Skin epidermis (tissue), 12 donors: ENCODE results near the gene USP48.

ENCODE experiments used
- H3K27ac ChIP-seq, 21 experiments: fragments of 200-600 bp; sonication (generic) in 11 of 21; one replicate each; pipeline ENCODE4 v1.5.0; 2020; ENCODE audit warnings: mild to moderate bottlenecking in 3 of 21, inconsistent platforms in 2 of 21, moderate library complexity in 2 of 21
- H3K4me3 ChIP-seq, 7 experiments: fragments of 200-600 bp; sonication (generic) in 2 of 7; one replicate each; pipeline ENCODE4 v1.5.0; 2020; ENCODE audit warnings: inconsistent platforms in 2 of 7, mild to moderate bottlenecking in 2 of 7, moderate library complexity in 1 of 7

Gene USP48

DNA sequence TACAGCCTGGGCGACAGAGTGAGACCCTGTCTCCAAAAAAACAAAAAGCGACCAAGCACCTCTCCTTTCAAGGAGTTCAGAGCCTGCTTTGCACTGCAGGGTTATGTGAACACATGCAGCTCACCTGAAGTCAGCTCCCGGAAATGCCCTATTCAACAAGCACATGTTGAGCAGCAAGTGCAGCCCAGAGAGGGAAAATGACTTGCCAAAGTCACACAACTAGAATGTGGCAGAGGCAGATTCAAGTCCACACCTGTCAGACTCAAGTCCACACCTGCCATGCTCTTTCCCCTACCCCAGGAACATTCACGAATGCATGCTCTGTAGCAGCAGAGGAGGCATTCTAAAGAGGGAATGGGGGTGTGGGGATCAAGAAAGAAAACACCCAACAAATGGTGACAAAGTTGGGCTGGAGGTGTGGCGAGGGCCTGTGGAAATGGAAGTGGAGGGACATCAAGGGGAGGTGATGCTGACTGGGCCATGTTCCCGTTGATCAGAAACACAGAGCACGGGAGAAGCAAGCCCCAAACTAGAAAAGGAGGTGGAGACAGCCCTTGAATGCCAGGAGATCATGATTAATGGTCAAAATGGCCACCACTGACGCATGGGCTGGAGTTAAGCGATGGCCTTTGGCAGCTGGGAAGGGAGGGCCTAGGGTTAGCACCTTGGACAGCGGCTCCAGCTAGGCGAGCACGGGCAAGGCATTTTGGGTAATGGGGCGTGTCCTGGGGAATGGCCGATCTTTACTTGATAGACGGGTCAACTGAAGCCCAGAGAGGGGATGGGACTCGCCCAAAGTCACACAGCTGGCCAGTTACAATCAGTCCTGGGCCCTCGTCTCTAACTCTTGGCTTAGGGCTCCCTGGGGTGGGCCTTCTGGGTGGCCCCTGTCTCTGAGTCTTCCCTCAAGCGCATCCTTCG is 135.3 kb downstream of the USP48 start:
- Histone ChIP-seq H3K4me3 (no peak overlapping the region), H3K27ac (no peak overlapping the region)

DNA sequence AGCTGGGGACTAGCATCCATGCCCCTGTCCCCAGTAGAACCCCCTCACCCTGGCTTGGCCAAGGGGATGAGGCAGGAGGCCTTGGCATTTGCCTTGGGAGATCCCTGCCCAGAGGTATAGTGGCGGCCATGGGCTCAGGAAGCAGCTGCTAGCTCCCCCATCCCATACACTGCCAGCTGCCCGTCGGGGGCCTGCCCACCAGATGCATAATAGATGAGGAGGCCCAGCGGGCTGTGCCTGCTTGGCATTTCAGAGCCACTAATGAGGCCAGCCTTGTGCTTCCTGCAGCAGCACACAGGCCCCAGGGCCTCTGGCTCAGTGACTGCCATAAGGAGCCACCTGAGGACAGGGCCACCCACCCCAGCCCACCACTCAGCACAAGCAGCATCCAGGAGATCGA is 137.4 kb downstream of the USP48 start:
- H3K27ac ChIP-seq, result no peak overlapping the region
- H3K4me3 ChIP-seq, result no peak overlapping the region

DNA sequence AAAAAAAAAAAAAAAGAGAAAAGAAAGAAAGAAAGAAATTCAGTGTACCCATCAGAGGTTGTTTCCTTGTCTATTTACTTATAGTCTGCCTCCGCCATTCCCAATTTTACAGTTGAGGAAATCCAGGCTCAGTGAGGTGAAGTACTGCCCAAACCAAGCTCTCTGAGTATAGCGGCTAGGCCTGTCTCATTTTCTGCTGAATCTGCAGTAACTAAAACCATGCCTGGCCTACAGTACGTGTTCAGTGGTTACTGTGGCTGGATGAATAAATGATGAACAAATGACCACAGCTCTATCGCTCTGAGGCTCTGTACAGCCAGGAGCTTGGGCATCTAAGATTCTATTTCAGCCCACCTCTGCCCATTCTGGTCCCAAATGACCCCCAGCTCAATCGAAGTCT is 138.0 kb downstream of the USP48 start:
- no peak overlapping the region for H3K27ac ChIP-seq
- no peak overlapping the region for H3K4me3 ChIP-seq

DNA sequence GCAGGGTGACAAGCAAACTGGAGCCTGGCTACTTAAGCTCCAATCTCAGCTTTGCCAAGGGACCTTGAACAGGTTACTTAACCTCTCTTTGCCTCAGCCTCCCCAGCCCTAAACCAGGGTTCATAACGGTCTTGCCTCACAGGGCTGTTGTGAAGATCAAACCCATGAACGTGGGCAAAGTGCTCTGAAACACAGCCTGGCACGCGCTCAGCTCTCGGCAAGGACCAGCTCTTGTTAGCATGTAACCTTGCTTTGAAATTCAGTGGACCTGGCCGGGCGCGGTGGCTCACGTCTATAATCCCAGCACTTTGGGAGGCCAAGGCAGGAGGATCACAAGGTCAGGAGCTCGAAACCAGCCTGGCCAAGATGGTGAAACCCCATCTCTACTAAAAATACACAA is 138.6 kb downstream of the USP48 start:
- no peak overlapping the region for H3K27ac ChIP-seq
- H3K4me3 ChIP-seq, result no peak overlapping the region

DNA sequence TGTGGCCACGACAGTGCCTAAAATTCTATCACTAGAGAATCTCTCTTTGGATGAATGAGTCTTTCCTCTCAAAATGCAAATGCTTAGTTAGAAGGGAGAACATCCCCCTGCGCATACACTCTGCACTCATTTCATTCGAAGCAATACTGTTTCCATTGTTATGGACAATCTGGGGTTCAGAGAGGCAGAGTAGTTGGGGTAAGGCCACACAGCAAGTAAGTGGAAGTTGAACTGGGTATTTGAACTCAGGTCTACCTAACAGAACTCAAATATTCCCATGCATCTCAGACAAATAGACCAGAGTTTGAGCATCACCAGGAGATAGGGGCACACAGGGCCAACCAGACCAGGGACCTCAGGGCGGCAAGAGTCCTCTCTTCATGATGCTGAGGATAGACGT is 139.3 kb downstream of the USP48 start:
- Histone ChIP-seq H3K27ac (no peak overlapping the region), H3K4me3 (no peak overlapping the region)

DNA sequence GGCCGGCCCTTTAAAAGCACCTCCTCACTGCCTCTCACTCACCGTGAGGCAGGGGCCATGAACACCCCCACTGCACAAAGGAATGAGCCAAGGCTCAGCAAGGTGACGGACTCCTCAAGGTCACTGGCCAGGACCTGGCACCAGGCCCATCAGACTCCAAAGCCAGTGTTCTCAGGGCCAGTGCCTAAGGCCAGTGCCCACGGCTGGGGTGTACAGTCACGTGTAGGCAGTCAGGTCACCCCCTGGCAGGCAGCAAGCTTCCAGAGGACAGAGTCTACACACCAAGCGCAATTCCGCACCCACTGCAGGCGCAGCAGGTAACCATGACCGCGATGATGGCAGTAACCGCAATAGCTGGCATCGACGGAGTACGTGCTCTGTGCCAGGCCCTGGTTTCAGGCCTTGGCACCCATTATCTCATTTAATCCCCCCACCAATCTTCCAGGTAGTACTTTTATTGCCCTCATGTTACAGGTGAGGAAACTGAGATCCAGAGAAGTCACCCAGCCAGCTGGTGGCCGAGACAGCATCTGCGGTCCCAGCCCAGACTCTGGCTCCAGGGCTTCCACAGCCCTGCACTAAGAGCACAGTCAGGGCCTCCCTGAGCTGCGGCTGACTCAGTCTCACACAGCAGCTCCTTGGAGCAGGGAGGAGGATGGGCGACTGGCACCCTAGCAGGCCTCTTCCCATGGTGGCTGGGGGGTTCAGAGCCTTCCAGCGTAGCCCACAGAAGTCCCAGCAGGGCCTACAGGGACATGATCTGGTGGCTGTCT is 140.8 kb downstream of the USP48 start:
- no peak overlapping the region for H3K27ac ChIP-seq

DNA sequence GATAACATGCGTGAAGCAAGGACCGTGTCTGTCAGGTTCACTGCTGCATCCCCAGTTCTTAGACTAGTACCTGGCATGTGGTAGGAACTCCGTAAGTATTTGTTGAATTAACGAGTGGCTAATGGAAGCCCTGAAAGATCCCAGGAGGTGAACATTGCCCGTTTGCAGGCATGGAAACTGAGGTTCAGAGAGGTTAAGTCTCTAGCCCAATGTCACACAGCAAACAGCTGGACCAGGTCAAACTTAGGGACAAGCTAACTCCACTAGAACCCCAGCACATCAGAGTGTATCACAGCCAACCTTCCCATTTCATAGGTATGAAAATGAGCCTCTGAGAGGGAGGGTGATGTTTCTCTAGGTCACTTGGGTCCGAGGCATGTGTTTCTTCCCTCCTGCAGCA is 141.4 kb downstream of the USP48 start:
- H3K4me3 ChIP-seq, result no peak overlapping the region
- H3K27ac ChIP-seq, result no peak overlapping the region

More for the DNA sequence above, 140.8 kb downstream of the USP48 start:
- H3K4me3 ChIP-seq, result no peak overlapping the region

DNA sequence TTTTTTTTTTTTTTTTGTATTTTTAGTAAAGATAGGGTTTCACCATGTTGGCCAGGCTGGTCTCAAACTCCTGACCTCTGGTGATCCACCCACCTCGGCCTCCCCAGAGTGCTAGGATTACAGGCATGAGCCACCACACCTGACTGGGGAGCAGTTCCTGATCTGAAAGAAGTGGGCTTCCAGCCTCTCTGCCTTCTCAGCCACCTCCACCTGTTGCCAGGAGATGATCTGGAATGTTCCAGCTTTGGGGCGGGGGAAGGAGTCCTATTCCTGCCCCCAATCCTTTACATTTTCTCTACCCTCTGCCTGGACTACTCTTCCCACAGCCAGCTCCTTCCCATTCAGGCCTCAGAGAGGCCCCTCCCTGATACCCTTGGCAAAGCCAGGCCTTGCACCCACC is 141.9 kb downstream of the USP48 start:
- H3K4me3 ChIP-seq, result no peak overlapping the region
- no peak overlapping the region for H3K27ac ChIP-seq

DNA sequence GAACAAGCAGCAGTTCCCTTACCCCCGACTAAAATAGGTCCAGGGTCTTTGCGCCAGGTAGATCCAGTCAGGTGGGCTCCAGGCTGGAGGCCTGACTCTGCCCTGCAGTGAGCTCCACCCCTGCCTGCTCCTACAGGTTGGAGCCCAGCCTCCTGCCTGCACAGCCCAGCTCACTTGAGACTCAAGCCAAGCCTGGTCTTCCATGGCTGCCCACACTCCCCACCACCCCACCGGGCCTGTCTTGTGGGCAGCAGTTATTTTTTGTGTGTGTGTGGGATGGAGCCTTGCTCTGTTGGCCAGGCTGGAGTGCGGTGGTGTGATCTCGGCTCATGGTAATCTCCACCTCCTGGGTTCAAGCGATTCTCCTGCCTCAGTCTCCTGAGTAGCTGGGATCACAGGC is 142.3 kb downstream of the USP48 start:
- H3K27ac ChIP-seq, result no peak overlapping the region
- no peak overlapping the region for H3K4me3 ChIP-seq

DNA sequence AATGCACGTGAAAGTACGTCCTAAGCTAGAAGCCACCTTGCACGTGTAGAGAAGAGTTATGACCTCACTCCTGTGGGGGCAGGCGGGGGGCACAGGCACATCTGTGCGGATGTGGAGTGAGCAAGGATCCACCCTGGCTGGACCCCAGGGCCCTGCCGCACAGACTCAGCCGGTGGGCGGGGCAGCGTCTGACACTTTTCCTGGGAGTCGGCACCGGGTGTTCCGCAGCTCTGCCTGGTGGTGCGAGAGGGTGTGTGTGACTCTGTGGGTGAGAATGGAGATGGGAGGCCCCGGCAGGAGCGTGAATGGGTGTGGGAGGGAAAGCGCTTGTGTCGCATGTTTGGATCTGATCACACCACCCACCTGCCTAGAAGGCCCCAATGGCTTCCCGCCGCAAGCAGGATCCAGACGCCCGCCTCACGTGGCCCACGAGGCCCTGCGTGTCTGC is 143.3 kb downstream of the USP48 start:
- H3K4me3 ChIP-seq, result no peak overlapping the region
- H3K27ac ChIP-seq, result peak overlapping the region in 3 of 21 experiments; percentile 22 to 42 (median 31)

DNA sequence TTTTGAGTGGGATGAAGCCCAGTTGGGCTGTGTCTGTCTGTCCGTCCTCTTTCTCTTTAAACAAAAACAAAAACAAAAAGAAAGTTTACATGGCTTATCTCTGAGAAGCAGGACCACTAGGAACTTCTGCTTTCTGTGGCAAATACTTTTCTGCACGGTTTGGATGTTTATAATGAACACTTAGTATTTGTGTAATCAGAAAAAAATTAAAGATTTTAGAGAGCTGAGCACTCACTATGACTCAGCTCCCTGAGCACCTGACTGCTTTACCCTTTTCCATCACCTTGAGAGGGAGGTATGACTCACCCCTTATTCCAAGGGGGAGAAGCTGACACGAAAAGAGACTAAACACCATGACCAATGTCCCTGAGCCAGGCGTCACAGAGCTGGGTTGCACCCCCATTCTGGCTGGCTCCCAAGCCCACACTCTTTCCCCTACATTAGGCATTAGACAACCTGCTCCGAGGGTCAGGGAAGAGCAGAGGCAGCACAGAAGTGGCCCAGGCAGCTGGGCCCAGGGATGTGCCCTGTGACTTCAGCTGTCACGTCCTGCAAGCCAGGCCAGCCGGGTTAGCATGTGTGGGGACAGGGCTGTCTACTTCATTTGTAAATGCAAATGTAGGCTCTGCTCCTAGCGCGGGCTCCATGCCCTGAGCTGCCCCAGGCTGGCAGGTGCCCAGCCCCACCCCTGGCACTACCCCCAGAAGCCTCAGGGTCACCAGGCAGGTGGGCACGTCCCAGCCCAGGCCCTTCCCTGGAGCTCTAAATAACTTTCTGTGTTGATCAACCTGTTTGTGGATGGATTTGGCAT is 144.2 kb downstream of the USP48 start:
- Histone ChIP-seq H3K27ac (peak overlapping the region in 4 of 21 experiments; percentile 22 to 60 (median 36)), H3K4me3 (no peak overlapping the region)

DNA sequence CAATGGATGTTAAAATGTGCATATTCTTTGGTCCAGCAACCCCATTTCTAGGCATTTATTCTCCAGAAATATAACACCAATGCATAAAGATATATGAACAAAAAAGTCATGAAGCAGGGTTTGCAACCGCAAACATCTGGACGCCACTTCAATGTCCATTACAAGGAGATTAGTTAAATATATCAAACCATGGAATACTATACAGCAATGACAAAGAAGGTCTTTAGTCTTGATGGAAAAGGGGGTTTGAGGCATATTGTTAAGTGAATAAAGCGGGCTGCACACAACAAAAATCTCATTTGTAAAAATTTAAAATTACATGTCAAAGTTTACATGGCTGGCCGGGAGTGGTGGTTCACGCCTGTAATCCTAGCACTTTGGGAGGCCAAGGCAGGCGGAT is 145.4 kb downstream of the USP48 start:
- no peak overlapping the region for H3K4me3 ChIP-seq
- H3K27ac ChIP-seq, result no peak overlapping the region

DNA sequence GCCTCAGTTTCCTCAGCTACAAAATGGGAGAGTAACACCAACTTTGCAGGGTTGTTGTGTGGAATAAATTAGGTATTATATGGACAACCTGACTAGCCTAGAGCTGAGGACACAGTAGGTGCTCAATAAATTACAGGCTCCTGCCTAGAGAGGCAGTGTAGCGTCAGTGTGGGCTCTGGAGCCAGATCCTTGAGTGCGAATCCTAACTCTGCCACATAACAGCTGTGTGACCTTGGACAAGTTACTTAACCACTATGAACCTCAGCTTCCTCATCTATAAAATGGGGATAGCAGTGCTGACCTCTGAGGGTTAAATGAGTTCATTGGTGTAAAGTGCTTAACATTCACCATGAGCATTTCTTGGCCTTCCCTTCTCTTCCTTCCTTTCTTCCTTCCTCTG is 146.9 kb downstream of the USP48 start:
- no peak overlapping the region for H3K4me3 ChIP-seq
- no peak overlapping the region for H3K27ac ChIP-seq

DNA sequence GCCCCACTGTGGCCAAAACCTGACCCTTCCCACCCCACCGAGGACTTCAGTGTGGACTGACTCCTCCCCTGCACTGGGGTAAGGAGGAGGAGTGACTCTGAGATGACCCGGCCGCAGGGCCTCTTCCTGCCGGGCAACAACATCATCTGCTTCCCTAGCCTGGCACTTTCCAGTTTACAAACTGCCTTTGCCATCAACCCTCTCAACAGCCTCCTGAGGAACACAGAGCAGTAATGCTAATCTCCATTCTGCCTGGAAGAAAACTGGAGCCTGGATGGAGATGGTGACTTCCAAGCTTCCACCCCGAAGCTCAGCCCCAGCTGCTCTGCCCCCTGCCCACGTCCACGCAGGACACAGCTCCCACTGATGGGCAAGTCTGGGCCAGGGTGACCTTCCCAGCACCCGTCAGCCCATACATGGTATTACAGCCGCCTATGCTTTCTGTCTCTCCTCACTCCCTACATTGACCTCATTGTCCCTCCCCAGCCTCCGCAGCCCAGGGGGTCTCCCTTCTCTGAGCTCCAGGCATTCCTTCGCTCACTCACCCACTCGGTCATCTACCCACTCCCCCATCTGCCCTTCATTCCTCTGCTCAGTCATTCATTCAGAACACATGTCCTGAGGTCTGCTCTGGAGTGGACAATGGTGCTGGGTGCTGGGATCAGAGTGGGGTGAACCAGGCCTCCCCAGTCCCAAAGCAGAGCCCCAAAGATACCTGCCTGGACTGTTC is 148.0 kb downstream of the USP48 start:
- H3K27ac ChIP-seq, result no peak overlapping the region

DNA sequence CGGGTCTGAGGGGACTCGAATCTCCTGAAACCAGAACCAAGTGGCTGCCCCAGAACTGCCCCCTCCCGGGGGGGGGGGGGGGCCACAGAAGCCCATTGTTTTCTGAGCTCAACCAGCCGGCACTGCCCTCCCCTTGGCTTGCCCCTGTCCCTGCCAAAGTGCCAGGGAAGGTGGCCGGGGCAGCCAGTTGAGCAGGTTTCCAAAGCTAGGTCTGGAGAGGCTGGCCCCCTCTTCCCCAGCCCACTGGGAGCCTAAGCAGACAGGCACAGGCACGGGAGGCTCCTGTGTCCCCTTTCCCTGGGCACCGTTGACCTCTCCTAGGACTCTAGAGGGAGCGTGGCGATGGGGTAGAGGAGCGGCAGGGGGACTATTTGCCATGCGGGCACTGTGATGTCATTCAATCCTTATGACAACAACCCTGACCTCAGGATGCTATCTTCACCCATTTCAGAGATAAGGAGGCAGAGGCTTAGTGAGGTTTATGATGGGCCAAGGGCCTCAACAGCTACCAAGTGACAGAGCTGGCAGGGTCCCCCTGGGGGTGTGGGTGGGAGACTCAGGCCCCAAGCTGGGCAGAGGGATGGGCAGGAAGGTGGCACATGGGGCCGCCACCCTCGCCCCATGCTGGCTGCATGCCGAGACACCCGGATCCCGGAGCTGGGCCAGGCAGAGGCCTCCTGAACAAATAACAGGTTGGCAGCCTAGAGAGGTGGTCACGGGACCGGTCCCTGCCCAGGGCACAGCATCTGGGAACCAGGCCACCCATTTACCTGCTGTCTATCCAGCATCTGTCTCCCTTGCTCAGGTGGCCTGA is 148.8 kb downstream of the USP48 start:
- H3K4me3 ChIP-seq, result no peak overlapping the region
- no peak overlapping the region for H3K27ac ChIP-seq

More for the DNA sequence above, 148.0 kb downstream of the USP48 start:
- no peak overlapping the region for H3K4me3 ChIP-seq

DNA sequence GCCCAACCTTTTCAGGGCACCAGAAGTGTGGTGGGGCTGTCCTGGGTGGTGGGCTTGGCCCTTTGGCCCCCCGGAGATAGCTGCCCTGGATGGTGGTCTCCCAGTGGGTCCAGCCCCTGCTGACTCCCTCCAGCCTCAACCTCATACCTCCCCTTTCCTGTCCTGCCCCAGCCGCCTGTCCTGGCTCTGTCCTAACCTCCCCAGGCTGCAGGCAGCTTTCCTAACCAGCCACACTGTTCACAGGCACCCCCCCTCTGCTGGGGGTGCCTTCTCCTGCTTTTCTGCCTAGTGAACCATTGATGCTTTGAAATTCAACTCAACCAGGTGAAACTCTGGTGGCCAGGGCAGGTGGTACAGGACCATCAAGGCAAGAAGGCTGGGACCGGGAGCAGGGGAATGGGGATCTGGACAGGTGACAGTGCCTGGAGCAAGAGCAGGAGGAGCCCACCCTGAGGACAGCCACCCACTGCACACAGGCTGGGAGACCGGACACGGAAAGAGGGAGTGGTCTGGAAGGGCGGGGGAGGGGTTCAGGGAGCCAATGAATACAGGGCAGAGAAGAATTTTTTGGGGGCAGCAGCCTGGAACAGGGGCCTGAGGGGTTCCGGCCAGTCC is 149.7 kb downstream of the USP48 start:
- Histone ChIP-seq H3K27ac (no peak overlapping the region), H3K4me3 (no peak overlapping the region)

DNA sequence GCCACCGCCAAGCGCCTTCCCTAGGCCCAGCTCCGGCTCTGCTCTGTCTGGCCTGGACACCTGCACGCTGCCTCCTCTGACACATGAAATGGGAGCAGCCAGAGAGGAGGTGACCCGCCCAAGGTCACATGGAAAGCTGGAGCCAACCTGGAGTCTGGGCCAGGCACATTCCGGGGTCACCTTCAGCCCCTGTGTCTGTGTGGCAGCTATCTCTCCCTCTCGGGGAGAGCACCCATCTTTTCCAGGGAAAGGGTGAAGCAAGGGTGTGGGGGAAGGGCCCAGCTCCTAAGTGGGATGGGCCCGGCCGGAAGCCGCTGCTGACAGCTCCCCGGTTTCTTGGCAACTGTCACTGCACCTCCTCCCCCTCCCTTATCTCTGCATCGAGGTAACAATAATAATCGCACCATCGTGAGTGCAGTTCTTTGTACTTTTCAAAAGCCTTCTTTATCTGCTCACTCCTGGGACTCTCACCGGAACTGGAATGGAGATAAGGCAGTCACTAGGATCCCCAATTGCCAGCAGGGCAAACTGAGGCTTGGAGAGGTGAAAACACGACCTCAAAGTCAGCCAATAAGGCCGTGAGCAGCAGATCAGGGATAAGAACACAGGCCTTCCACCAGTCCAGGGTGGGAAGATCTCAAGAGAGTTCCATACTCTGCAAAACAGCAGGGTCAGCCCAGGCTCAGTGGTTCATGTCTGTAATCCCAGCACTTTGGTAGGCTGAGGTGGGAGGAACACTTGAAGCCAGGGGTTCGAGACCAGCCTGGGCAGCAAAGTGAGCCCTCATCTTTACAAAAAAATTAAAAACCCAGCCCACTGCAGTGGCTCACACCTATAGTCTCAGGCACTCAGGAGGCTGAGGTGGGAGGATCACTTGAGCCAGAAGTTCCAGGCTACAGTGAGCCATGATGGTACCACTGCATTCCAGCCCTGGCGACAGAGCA is 150.7 kb downstream of the USP48 start:
- no peak overlapping the region for H3K27ac ChIP-seq
- no peak overlapping the region for H3K4me3 ChIP-seq
